HepG2 (cell line): Measurements from ENCODE around the gene HJURP. TPM values are rescaled to one million over a fixed set of nuclear protein-coding genes. Genes with fewer than 3 reads are reported as not detected.

Experiments used
- ATAC-seq: fragments of 200-7000 bp; cut with Tn5 transposase; 3 replicates; pipeline ENCODE4 v1.9.1; 2020; ENCODE audit warnings: mild to moderate bottlenecking, moderate library complexity
- BruUV-seq: library from RNA; stranded (reverse); fragments of 400-500 nt; replicated peaks from 2 replicates; lab custom pipeline; 2021; lab: Mats Ljungman, UMichigan
- CTCF ChIA-PET: fragments of 300-600 bp; formaldehyde crosslinking; extraction: SDS; loops from one replicate; lab custom pipeline; 2021; ENCODE audit warnings: low total read pairs, inconsistent platforms, low intra/inter-chr PET ratio; lab: Yijun Ruan, JAX
- POLR2A ChIA-PET: fragments of 350-600 bp; sonication (Branson Sonifier 250); formaldehyde crosslinking; loops from one replicate; lab custom pipeline; 2020; ENCODE audit warnings: antibody characterized with exemption, inconsistent platforms; lab: Yijun Ruan, JAX
- DNase-seq: peaks from one replicate; pipeline ENCODE4 v3.0.0-alpha.2; 2015; ENCODE audit warnings: low spot score
- FAIRE-seq: peaks from 3 replicates; lab custom pipeline; 2011; peaks lifted over from hg19 to GRCh38; lab: Jason Lieb, UNC
- H2AFZ ChIP-seq: one replicate; pipeline ENCODE4 v1.6.1; 2011; ENCODE audit warnings: low read length, inconsistent platforms
- H3K27ac ChIP-seq: fragments of 300-600 bp; 3 replicates; pipeline ENCODE4 v1.8.0; 2011; ENCODE audit warnings: mixed run types, mild to moderate bottlenecking, mixed read lengths, low read length, inconsistent platforms; ENCODE audit not compliant: insufficient read depth; ENCODE audit errors: extremely low read length
- H3K27me3 ChIP-seq, 2 experiments: fragments of 200-600 bp in 1 of 2; 2 replicates in 1 of 2; 3 replicates in 1 of 2; pipeline versions ENCODE4 v1.6.0 to v1.8.0; 2011; ENCODE audit warnings: low read length in 2 of 2, mild to moderate bottlenecking in 2 of 2, moderate library complexity in 2 of 2, inconsistent platforms in 1 of 2; ENCODE audit not compliant: insufficient read depth in 2 of 2, control insufficient read depth in 1 of 2
- H3K36me3 ChIP-seq, 2 experiments: fragments of 200-600 bp in 1 of 2; replicated peaks in 1 of 2; 2 replicates in 1 of 2; 3 replicates in 1 of 2; pipeline versions ENCODE4 v1.5.1 to v1.8.0; 2011; ENCODE audit warnings: low read length in 2 of 2, inconsistent platforms in 1 of 2; ENCODE audit not compliant: insufficient read depth in 2 of 2, control insufficient read depth in 1 of 2
- H3K4me1 ChIP-seq: 2 replicates; pipeline ENCODE4 v1.5.1; 2012; ENCODE audit warnings: low read length, inconsistent platforms; ENCODE audit not compliant: insufficient read depth
- H3K4me2 ChIP-seq: 2 replicates; pipeline ENCODE4 v1.6.0; 2011; ENCODE audit warnings: low read depth, low read length, inconsistent platforms
- H3K4me3 ChIP-seq, 3 experiments: fragments of 200-600 bp in 1 of 3; sonication (generic), shearing (Covaris generic) in 1 of 3; replicated peaks in 1 of 3; 2 replicates each; pipeline ENCODE4 v1.5.1; 2011 to 2016; ENCODE audit warnings: low read length in 3 of 3, inconsistent platforms in 2 of 3, low read depth in 2 of 3, mild to moderate bottlenecking in 2 of 3, control low read depth in 1 of 3, mixed read lengths in 1 of 3; ENCODE audit not compliant: insufficient read depth in 1 of 3
- H3K79me2 ChIP-seq: one replicate; pipeline ENCODE4 v1.6.1; 2011; ENCODE audit warnings: low read length, inconsistent platforms; ENCODE audit not compliant: insufficient read depth
- H3K9ac ChIP-seq: 2 replicates; pipeline ENCODE4 v1.6.0; 2011; ENCODE audit warnings: mild to moderate bottlenecking, low read depth, low read length, inconsistent platforms; ENCODE audit not compliant: insufficient read depth
- H3K9me3 ChIP-seq: 2 replicates; pipeline ENCODE4 v1.5.1; 2012; ENCODE audit warnings: mild to moderate bottlenecking, low read length
- H4K20me1 ChIP-seq: 2 replicates; pipeline ENCODE4 v1.6.0; 2011; ENCODE audit warnings: inconsistent platforms, mild to moderate bottlenecking, low read length, moderate library complexity; ENCODE audit not compliant: insufficient read depth
- ATF7-NPFF ChIP-seq: sonication (generic); formaldehyde crosslinking; IDR thresholded peaks from 2 replicates; pipeline ENCODE4 v1.8.1; 2023; ENCODE audit warnings: mild to moderate bottlenecking, low read depth, missing genetic modification reagents, moderate library complexity
- BRF2 ChIP-seq: sonication (generic); formaldehyde crosslinking; IDR thresholded peaks from 2 replicates; pipeline ENCODE4 v1.8.1; 2022; ENCODE audit warnings: mild to moderate bottlenecking, missing genetic modification reagents
- HNRNPK ChIP-seq: fragments of 200-400 bp; formaldehyde crosslinking; IDR thresholded peaks from 2 replicates; pipeline ENCODE4 v1.6.1; 2018; ENCODE audit warnings: low read length, low read depth, moderate library complexity, mild to moderate bottlenecking; ENCODE audit not compliant: poor library complexity, severe bottlenecking
- KAT7 ChIP-seq: IDR thresholded peaks from 2 replicates; pipeline ENCODE4 v1.6.1; 2018; ENCODE audit warnings: borderline replicate concordance, missing compliant biosample characterization
- KDM1A ChIP-seq: IDR thresholded peaks from 2 replicates; pipeline ENCODE4 v1.6.1; 2016; ENCODE audit warnings: missing compliant biosample characterization
- MXI1 ChIP-seq: IDR thresholded peaks from 3 replicates; pipeline ENCODE4 v1.6.1; 2012; ENCODE audit warnings: low read depth, low read length, inconsistent platforms, borderline replicate concordance
- MYNN ChIP-seq: sonication (generic); formaldehyde crosslinking; IDR thresholded peaks from 2 replicates; pipeline ENCODE4 v1.4.0; 2020; ENCODE audit warnings: mild to moderate bottlenecking, low read depth, missing genetic modification reagents
- PRPF4 ChIP-seq: fragments of 200-400 bp; formaldehyde crosslinking; IDR thresholded peaks from 2 replicates; pipeline ENCODE4 v1.6.1; 2016; ENCODE audit warnings: low read length, low read depth; ENCODE audit not compliant: poor library complexity, severe bottlenecking
- REST ChIP-seq, 2 experiments: IDR thresholded peaks; 2 replicates each; pipeline ENCODE4 v1.6.1; 2011 to 2012; ENCODE audit warnings: low read length in 2 of 2, borderline replicate concordance in 1 of 2, low read depth in 1 of 2, mild to moderate bottlenecking in 1 of 2, moderate library complexity in 1 of 2
- ZC3H4 ChIP-seq: sonication (generic); formaldehyde crosslinking; IDR thresholded peaks from 2 replicates; pipeline ENCODE4 v1.4.0; 2020; ENCODE audit warnings: missing genetic modification reagents, borderline replicate concordance
- ZMAT3 ChIP-seq: sonication (generic); formaldehyde crosslinking; conservative IDR thresholded peaks from 2 replicates; pipeline ENCODE4 v1.7.0; 2021; ENCODE audit warnings: missing genetic modification reagents
- ZNF276 ChIP-seq: sonication (generic); formaldehyde crosslinking; IDR thresholded peaks from 2 replicates; pipeline ENCODE4 v1.4.0; 2020; ENCODE audit warnings: mild to moderate bottlenecking, low read depth, missing genetic modification reagents
- ZNF616 ChIP-seq: sonication (generic); formaldehyde crosslinking; IDR thresholded peaks from 2 replicates; pipeline ENCODE4 v1.5.0; 2020; ENCODE audit warnings: low read depth, mild to moderate bottlenecking, missing genetic modification reagents
- ZNF850 ChIP-seq: sonication (generic); formaldehyde crosslinking; conservative IDR thresholded peaks from 2 replicates; pipeline ENCODE4 v1.9.0; 2021; ENCODE audit warnings: mild to moderate bottlenecking, missing genetic modification reagents
- WGBS: methylation state at CpG from one replicate; pipeline ENCODE4 v1.1.6; 2017; ENCODE audit warnings: low lambda C conversion rate; 5-methylcytosine and 5-hydroxymethylcytosine counted together
- in situ Hi-C: cut with HindIII; loops from 2 replicates; pipeline ENCODE4 v1.10.0; 2017; ENCODE audit warnings: low pct_unique_long_range_greater_than_20kb; ENCODE audit not compliant: extremely low pct_ligation_motif_present
- intact Hi-C: fragments of 100-400 bp; cut with micrococcal nuclease; formaldehyde crosslinking; loops from one replicate; pipeline ENCODE4 v1.10.0; 2022; ENCODE audit not compliant: unreplicated experiment
- polyA plus RNA-seq, 8 experiments: library from polyadenylated mRNA; depleted of rRNA in 3 of 8; stranded (reverse) in 7 of 8; unstranded in 1 of 8; fragments of >200 nt; fragmentation: Illumina TruSeq in 4 of 8; extraction: Trizol in 4 of 8; gene quantifications; 2 replicates each; pipeline versions ENCODE4 v1.2.1 to v1.2.3, GENCODE V29; 2011 to 2016; ENCODE audit warnings: low read depth in 4 of 8, missing spikeins in 1 of 8, mixed read lengths in 1 of 8; ENCODE audit not compliant: insufficient read depth in 1 of 8
- total RNA-seq, 5 experiments: library from RNA; depleted of rRNA; stranded (reverse); fragments of >200 nt; fragmentation: Illumina TruSeq; extraction: Trizol; gene quantifications; 2 replicates each; pipeline ENCODE4 v1.2.3, GENCODE V29; 2016; ENCODE audit warnings: low read depth in 1 of 5

The HJURP gene
- total and polyA plus RNA-seq, 2 of the 13 experiments (the other 11 are each of a cell fraction or from before 2014, with no cell fraction given) = 36.3 to 43.9 TPM

GRCh38 chr2:233807966-233808935 is 46.1 kb downstream of the HJURP start:
- FAIRE-seq (no peak), DNase-seq (no peak), ATAC-seq (no peak)
- H3K4me1 ChIP-seq = no peaks in the 10 kb centered on the region
- peaks cover 0 to 43% of the 10 kb centered on the region in 2 experiments; a peak in 3 of 5 replicates for H3K27me3 ChIP-seq
- POLR2A ChIA-PET = no interaction called here
- BruUV-seq = no TSS peak
- in situ Hi-C loops = no loop called here
- H3K4me2 ChIP-seq = no peak overlapping the region
- H3K27ac ChIP-seq = no peak overlapping the region
- no peak overlapping the region for H3K9ac ChIP-seq
- H3K36me3 ChIP-seq = no peaks in the 10 kb centered on the region
- no peaks in the 10 kb centered on the region for H4K20me1 ChIP-seq
- CTCF ChIA-PET = no interaction called here
- no peak overlapping the region for H3K4me3 ChIP-seq
- no peaks in the 10 kb centered on the region for H3K9me3 ChIP-seq
- no peak overlapping the region for H2AFZ ChIP-seq
- intact Hi-C loops = no loop called here
- WGBS = 50% methylated on average over 9 of the region's 10 CpGs
- no peaks in the 10 kb centered on the region for H3K79me2 ChIP-seq
- TF ChIP-seq ZC3H4 (CRISPR knock-in tag) (no peak), ATF7-NPFF (no peak), MXI1 (no peak), BRF2 (CRISPR knock-in tag) (no peak), PRPF4 (no peak), ZNF850 (no peak), MYNN (CRISPR knock-in tag) (no peak), ZNF616 (no peak), ZMAT3 (CRISPR knock-in tag) (no peak), REST (IDR thresholded peaks at IDR 0.05; ENCODE audit: borderline replicate concordance in 1 of 2, low read depth in 1 of 2, low read length in 2 of 2) (no peak), HNRNPK (no peak), KDM1A (CRISPR knock-in tag) (no peak), ZNF276 (CRISPR knock-in tag) (no peak), KAT7 (no peak)
